ENCODE measurements around the gene DYSF.

The DYSF gene

GRCh38 chr2:71715241-71715750 lies 261.9 kb downstream of the DYSF start:
- no peak for TF ChIP-seq CTCF (IDR thresholded peaks at IDR 0.05)
- no peak overlapping the region for H3K27ac ChIP-seq

- no peak overlapping the region for H3K27ac ChIP-seq
- TF ChIP-seq CTCF (IDR thresholded peaks at IDR 0.05) (no peak), ZFX (IDR thresholded peaks at IDR 0.05; ENCODE audit: borderline replicate concordance) (no peak)
Measured at GRCh38 chr2:71715951-71716696, 262.8 kb downstream of the DYSF start.

- TF ChIP-seq CTCF (IDR thresholded peaks at IDR 0.05) (no peak), ZFX (IDR thresholded peaks at IDR 0.05; ENCODE audit: borderline replicate concordance) (no peak)
- H3K27ac ChIP-seq = no peak overlapping the region
Measured at GRCh38 chr2:71716697-71717624, 263.6 kb downstream of the DYSF start.

- no peak overlapping the region for H3K27ac ChIP-seq
- no peak for TF ChIP-seq ZFX (IDR thresholded peaks at IDR 0.05; ENCODE audit: borderline replicate concordance)
- no peak for TF ChIP-seq CTCF (IDR thresholded peaks at IDR 0.05)
Measured at GRCh38 chr2:71718686-71719085, 265.3 kb downstream of the DYSF start.

GRCh38 chr2:71719520-71720282 lies 266.3 kb downstream of the DYSF start:
- H3K27ac ChIP-seq = no peak overlapping the region
- TF ChIP-seq ZFX (IDR thresholded peaks at IDR 0.05; ENCODE audit: borderline replicate concordance) (no peak), CTCF (IDR thresholded peaks at IDR 0.05) (no peak)

GRCh38 chr2:71720283-71720560 lies 266.9 kb downstream of the DYSF start:
- no peak overlapping the region for H3K27ac ChIP-seq
- no peak for TF ChIP-seq CTCF (IDR thresholded peaks at IDR 0.05)
- TF ChIP-seq ZFX (IDR thresholded peaks at IDR 0.05; ENCODE audit: borderline replicate concordance) = no peak

Data from 22Rv1 (cell line).